Occipital lobe (tissue), 2 donors: Measurements from ENCODE around the gene AHSP. TPM values are rescaled to one million over a fixed set of nuclear protein-coding genes. Genes with fewer than 3 reads are reported as not detected.
"Not testable (repeated sequence)": the region's sequence is repeated elsewhere in the genome, so short reads cannot be mapped to it uniquely, and the experiment has no call there.

Experiments
- DNase-seq: peaks from one replicate; lab custom pipeline; 2025; lab: John Stamatoyannopoulos, UW
- total RNA-seq: library from RNA; depleted of rRNA; stranded (reverse); fragments of >200 nt; gene quantifications from one replicate; pipeline ENCODE4 v1.2.3, GENCODE V29; 2014

The AHSP gene, protein sequence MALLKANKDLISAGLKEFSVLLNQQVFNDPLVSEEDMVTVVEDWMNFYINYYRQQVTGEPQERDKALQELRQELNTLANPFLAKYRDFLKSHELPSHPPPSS
- 8.1 TPM for total RNA-seq

- DNase-seq: no peak
These were observed at the start of gene AHSP for GRCh38 chr16:31527734-31528274. Gene AHSP (plus strand): TSS chr16:31527900. CDS start chr16:31528140, 240 bp downstream.

DNA sequence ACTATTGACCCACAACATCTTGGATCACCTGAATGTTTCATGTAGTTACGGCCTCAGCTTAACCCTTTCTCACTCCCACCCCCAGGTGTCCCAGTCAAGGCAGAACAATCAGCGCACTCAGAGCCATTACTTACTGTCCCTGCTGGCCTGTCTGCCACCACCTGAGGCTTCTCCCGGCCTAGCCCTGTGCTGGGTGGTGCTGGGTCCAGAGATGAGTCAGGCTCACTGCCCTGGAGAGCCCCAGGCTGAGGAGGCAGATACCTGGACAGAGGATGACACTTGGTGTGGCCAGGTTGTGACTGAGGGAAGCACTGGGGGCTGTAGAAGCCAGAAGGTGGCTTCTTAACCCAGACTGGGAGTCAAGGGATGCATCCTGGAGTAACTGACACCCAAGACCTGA is 48.7 kb upstream of the AHSP start:
- no peak for DNase-seq

GRCh38 chr16:31479751-31480150 is 47.9 kb upstream of the AHSP start:
- no peak for DNase-seq

- DNase-seq: no peak
These were observed 46.7 kb upstream of the AHSP start for GRCh38 chr16:31480851-31481536.

GRCh38 chr16:31483081-31483480 is 44.6 kb upstream of the AHSP start, which contains the start of gene SLC5A2:
Gene SLC5A2 (plus strand): TSS chr16:31483123. CDS start chr16:31483137, 14 bp downstream.
- DNase-seq: no peak

GRCh38 chr16:31484048-31484447 is 43.7 kb upstream of the AHSP start:
- not testable (repeated sequence) for DNase-seq

DNA sequence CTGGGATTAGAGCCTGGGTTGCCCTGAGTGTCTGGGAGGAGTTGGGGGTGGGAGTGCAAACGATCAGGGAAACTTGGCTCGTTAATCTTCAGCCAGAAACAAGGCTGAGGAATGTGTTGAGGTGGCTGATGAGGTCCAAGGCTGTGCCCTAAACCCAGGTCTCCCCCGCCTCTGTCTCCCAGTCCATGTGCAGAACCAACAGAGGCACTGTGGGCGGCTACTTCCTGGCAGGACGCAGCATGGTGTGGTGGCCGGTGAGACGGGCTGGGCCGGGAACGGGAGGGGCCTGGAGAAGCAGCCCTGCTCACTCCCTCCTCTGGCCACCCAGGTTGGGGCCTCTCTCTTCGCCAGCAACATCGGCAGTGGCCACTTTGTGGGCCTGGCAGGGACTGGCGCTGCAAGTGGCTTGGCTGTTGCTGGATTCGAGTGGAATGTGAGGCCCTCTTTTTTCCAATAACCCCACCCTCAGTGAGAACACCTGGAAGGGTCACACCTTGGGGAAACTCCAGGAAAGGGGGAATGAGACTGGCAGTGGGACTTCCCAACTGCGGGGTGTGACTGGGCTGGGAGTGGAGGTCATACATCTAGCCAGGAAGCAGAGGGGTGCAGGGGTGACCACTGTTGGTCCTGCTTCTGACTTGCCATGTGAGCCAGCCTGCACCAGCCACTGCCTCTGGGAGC is 43.1 kb upstream of the AHSP start:
- no peak for DNase-seq

GRCh38 chr16:31485571-31485970 is 42.1 kb upstream of the AHSP start:
- no peak for DNase-seq

GRCh38 chr16:31486045-31486444 is 41.7 kb upstream of the AHSP start:
- no peak for DNase-seq

GRCh38 chr16:31487071-31487719 is 40.5 kb upstream of the AHSP start:
- DNase-seq: no peak

DNA sequence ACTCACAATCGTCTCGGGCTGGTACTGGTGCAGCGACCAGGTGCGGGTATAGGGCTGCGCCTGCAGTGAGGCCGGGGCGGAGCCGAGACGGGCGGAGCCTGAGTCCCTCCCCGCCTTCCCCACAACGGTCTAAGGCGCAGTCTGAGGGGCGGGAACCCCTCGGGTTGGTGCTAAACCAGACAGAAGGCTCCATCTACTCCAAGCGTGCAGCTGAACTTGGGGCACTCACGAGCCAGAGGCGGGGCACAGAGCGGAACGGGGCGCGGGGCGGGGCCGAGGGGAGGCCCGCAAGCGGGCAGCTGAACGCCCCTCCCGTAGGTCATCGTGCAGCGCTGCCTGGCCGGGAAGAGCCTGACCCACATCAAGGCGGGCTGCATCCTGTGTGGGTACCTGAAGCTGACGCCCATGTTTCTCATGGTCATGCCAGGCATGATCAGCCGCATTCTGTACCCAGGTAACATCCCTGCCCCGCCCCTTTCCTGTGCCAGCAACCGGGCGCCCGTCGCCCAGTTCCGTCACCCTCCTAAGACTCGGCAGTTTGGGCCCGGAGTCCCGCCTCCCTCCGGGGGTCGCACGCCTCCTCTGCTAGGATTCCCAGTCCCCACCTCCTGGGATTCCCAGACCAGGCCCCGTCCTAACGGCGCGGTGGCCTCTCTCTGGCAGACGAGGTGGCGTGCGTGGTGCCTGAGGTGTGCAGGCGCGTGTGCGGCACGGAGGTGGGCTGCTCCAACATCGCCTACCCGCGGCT is 39.8 kb upstream of the AHSP start:
- no peak for DNase-seq

DNA sequence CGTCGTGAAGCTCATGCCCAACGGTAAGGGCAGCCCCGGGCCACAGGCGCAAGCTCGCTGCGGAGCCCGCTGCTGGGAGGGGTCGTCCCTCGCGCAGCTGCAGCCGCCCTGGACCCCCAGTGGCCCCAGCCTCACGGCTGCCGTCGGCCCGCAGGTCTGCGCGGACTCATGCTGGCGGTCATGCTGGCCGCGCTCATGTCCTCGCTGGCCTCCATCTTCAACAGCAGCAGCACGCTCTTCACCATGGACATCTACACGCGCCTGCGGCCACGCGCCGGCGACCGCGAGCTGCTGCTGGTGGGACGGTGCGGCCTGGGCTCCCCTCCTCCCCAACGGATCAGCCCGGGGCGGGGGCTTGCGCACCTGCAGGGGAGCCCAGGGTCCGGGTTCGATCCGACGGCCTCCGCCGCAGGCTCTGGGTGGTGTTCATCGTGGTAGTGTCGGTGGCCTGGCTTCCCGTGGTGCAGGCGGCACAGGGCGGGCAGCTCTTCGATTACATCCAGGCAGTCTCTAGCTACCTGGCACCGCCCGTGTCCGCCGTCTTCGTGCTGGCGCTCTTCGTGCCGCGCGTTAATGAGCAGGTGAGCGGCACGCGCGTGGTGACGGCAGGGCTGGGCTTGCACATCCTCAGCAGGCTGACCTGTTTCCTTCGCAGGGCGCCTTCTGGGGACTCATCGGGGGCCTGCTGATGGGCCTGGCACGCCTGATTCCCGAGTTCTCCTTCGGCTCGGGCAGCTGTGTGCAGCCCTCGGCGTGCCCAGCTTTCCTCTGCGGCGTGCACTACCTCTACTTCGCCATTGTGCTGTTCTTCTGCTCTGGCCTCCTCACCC is 39.0 kb upstream of the AHSP start:
- DNase-seq: no peak

- no peak for DNase-seq
These were observed 38.5 kb upstream of the AHSP start for GRCh38 chr16:31489298-31489564.

- no peak for DNase-seq
These were observed 37.8 kb upstream of the AHSP start for GRCh38 chr16:31489616-31490584.

DNA sequence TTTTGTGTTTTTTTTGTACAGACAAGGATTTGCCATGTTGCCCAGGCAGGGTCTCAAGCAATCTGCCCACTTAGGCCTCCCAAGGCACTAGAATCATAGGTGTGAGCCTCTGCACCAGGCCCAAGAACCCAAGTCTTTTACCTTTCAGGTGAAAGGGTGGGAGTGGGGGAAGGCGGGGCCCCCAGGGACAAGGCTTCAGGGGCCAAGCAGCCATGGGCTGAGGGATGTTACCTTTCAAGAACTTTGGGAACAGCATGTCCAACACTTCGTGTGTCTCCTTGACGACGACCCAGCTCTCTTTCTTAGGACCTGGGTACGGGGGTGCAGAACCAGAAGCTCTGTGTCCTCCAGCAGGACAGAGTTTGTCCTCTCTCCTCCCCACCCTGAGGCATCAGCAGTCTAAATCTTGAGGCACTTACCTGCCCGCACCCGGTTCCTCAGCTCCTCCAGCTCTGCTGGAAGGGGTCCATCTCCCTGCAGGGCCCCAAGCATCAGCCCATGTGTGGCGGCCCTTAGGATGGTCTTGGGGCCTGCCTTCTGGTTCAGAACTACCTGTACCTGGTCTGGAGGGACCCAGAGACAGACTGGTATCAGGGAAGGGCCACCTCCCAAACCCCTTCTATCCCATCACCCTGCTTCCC is 35.8 kb upstream of the AHSP start:
- DNase-seq: no peak

GRCh38 chr16:31493506-31494125 is 34.1 kb upstream of the AHSP start:
- DNase-seq: no peak

GRCh38 chr16:31496670-31497069 is 31.0 kb upstream of the AHSP start:
- DNase-seq: no peak

GRCh38 chr16:31498493-31498892 is 29.2 kb upstream of the AHSP start:
- no peak for DNase-seq

- DNase-seq: no peak
These were observed 27.8 kb upstream of the AHSP start for GRCh38 chr16:31499928-31500327.
